HG03280 (cell line): ENCODE measurements around the gene ANGPTL8.

ENCODE experiments used
- ATAC-seq: cut with Tn5 transposase; IDR thresholded peaks from one replicate; pipeline ENCODE4 v1.9.1; 2021; ENCODE audit warnings: mild to moderate bottlenecking, moderate library complexity; ENCODE audit not compliant: unreplicated experiment

ANGPTL8 gene, protein sequence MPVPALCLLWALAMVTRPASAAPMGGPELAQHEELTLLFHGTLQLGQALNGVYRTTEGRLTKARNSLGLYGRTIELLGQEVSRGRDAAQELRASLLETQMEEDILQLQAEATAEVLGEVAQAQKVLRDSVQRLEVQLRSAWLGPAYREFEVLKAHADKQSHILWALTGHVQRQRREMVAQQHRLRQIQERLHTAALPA

DNA sequence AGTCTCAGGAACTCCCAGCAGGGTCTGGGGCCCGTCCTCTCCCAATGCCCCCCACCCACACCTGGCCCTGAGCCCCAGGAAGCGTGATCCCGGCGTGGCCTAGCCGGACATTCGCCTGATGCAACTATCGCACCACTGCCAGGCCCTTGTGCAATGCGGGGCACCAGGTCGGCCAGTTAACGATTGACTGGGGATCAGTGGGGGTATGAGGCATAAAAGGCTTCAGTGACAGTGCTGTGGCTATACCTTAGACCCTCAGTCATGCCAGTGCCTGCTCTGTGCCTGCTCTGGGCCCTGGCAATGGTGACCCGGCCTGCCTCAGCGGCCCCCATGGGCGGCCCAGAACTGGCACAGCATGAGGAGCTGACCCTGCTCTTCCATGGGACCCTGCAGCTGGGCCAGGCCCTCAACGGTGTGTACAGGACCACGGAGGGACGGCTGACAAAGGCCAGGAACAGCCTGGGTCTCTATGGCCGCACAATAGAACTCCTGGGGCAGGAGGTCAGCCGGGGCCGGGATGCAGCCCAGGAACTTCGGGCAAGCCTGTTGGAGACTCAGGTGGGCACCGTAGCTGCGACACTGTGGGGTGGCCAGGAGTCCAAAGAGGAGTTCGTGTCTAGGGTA is at the start of gene ANGPTL8:
Gene ANGPTL8, plus strand, starts transcription at position 243 of the 624 bp plus-strand sequence. Its CDS starts 19 bp downstream, at position 262.
- ATAC-seq: no peak

DNA sequence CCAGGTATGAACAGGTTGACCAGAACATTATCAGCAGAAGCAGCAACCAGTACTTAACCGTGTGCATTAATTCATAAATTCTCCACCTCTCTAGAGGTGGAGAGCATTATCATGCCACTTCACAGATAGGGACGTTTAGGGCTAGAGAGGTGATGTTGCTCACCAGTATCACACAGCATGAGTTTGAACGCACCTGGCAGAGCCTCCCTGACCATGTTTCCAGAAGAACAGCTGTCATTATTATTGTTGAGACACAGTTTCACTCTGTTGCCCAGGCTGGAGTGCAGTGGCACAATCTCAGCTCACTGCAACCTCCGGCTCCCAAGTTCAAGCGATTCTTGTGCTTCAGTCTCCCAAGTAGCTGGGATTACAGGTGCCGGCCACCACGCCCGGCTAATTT is 48.9 kb upstream of the ANGPTL8 start:
- ATAC-seq: no peak

DNA sequence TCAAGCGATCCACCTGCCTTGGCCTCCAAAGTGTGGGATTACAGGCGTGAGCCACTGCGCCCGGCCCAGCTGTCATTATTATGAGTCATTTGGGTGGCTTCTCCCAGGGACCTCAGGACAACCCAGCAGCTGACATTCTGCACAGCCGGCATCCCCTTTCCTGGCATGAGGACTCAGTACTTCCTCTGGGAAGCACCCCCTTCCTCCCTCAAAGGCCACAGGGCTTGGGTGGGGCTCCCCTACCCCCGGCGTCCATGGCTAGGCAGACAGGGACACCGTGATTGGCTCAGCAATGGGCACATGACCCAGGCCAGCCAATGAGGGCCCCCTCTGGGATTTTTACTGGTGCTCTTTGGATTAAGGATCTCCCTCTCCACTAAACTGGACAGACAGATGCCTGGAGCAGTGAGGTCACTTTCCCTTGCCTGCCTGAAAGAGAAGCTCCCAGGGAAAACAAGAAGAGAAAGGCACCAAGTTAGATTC is 48.1 kb upstream of the ANGPTL8 start:
- ATAC-seq: no peak

DNA sequence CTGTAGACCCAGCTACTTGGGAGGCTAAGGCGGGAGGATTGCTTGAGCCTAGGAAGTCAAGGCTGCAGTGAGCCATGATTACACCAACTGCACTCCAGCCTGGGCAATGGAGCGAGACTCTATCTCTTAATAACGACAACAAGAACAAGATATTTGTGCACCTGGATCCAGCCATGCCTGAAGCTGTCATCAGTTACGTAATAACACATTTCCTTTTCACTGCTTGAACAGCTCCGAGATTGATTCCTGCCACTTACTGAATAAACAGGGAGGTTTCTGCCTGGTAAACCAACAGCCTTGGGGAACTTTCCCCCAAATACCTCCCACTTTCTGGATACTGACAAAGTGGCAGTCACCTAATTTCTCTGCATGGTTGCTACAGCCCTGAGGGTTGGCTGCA is 47.5 kb upstream of the ANGPTL8 start:
- no peak for ATAC-seq

DNA sequence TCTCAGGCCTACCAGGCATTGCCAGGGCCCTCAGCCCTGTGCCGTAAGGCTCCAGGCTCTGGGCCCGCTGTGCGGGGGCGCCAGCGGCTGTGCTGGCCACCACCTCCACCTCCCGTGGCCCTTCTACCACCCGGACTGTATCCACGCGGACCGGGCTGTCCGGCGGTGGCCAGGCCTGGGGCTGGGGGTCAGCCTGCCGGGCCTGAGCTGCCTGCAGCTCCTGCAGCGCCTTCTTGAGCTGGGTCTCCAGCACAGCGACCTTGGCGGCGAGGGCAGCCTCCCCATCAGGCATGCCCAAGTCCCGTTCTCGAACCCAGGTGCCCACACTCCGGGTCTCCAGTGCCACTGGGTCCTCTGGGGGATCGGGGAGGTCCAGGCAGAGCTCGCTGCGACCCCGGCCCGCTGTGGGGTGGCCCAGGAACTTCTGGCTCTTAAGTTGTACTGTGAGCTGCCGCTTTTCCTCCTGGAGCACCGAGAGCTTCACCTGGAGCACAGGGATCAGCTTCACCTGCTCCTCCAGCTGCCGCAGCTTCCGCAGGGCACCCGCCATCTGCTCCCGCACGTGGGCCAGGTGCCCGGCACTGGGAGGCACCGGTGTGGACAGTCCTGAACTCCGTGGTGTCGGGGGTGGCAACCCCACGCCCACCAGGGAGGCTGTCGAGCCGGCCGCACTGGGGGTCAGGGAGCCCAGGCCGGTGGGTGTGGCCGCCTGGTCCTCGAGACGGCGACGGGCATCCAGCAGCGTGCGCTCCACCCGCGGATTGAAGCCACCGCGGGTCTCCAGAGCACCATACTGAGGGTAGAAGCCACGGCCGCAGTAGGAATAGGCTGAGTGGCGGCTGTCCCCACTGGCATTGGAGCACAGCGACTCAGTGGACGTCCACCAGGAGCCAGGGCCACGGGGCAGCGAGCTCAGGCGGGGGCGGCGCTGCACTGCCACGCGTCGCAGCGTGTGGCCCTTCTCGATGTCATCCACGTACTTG is 46.2 kb upstream of the ANGPTL8 start:
- ATAC-seq: no peak

DNA sequence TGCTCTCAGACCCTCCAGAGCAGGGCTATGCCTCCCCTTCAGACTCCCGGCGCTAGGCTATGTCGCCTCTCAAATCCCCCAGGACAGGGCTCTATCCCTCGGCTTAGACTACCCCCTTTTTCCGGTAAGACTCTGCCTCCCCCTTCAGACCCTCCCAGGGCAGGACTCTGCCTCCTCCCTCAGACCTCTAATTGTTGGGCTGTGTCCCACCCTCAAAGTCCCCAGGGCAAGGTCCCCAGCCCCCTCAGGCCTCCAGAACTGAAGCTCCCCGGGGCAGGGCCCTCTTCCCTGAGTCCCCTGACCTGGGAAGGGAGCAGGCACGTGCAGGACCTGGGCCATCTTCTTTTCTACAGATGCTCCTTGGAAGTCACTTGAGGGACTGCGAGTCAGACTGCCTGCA is 45.2 kb upstream of the ANGPTL8 start:
- ATAC-seq: no peak

DNA sequence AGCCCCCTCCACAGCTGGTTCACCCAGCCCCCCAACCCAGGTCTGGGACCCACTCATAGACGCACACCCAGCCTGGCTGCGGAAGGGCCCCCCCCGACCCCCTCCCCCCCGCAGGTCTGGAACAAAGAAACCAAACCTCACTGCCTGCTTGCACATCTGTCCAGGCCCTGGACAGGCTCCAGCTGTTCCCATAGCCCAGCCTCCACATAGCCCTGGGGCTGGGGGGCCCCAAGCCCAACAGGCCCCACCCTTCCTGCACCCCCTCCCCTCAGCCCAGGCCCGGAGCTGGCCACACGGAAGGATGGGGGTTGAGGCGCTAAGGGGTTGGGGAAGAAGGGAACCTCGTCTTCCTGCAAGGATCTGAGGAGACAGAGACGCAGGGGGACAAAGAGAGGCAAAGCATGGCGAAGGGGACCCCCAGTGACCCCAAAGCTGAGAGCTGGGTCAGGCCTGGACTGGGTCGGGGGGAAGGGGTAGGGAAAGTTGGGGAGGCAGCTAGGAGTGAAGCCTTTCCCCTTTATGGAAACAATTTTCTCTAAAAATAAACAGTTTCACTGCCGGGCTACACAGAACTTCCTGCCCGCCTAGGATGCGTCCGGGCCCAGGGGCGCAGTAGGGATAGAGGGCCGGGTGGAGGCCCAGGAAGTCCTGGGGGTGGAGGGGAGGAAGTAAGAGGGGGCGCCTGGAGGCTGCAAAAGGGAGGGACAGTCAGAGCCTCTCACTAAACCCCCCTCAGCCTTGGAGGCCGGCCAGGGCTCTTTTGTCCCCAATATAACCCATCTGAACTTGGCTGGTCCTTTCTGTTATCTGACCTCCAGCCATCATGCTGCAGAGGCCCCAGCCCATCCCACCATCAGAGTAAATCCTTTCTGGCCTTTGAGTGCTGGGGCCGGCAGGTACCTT is 44.5 kb upstream of the ANGPTL8 start:
- ATAC-seq: no peak

DNA sequence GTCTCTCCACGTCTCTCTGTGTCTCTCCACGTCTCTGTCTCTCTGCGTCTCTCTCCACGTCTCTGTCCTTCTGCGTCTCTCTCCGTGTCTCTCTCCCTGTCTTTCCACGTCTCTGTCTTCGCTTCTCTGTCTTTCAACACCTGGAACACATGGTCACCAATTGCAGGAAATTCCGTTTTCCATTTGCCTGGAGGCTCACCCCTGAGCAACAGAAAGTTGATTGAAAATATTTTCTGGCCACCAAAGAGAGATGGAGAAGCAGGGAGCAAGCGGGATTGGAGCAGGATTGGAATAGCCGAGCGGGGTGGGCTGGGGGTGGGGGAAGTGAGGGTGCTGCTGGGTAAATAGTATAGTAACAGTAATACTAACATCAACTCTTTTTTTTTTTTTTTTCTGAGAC is 43.7 kb upstream of the ANGPTL8 start:
- no peak for ATAC-seq

DNA sequence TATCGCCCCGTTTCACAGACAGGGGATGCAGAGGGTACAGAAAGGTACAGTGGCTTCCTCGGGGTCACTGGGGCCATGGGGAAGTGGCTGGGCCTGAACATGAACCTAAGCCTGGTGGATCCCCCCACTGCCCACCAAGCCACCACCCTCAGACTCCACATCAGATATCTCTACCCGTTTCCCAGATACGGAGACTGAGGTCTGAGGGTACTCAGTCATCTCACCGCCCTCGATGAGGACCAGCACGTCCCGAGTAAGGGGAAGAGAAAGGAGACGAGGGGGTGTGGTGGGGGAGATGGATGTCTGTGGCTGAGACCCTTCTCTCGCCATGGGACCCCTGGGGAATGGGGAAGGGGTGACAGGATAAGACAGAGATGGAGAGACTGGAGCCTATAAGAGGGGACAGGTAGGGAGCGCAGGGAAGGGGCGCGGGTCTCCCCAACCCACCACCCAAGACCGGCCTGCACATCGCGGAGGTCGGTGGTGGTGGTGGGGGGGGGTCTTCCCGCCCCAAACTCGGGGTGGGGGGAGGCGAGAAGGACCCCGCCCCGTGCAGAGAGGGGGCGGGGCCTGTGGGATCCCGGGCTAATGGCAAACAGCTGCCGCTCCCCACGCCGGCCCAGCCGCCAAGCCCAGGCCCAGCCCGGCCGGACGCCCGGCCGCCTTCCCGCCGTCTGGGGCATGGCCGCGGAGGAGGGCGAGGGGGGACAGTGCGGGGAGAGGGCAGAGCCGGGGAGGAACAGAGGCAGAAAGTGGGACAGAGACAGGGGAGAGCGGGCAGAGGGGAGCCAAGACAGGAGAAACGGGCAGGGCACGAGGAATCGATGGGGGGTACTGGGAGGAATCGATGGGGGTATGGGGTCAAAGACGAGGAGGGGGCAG is 42.8 kb upstream of the ANGPTL8 start:
- no peak for ATAC-seq

DNA sequence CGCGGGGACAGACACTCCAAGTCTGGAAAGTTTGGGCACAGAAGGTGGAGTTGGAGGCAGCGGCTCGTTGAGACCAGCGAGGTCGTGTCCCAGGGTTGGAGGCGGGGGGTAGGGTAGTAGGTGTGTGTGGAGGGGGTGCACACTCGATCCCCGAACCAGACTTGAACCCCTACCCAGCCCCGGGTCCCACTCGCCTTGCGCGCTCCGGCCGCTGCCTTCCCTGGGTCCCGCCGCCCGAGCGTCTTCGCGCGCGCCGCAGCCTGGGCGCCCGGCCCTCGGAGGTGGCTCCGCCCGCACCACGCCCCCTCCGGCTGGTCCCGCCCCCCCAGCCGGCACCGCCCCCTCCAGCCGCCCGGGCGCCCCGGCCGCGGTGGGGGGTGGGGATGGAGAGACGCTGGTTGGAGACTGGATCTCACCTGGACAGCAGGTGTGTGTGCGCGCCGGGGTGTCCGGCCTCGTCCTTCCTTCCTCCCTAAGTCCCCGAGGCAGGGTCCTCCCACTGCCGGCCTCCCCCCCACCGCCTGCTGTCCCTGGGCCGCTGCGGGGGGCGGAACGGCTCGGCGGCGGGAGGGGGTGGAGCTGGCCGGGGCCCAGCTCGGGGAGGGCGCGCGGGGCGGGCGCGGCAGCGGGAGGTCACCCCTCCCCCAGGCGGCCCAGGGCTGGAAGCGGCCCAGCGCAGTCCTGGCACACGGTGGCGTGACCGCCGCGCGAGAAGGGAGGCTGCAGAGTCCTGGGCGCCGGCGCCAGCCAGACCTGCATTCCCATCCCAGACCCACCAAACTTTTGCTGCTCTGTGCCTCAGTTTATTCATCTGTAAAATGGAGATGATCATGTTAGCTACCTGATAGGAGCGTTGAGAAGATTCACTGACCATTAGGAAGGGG is 41.9 kb upstream of the ANGPTL8 start, which contains the start of gene KANK2:
Gene KANK2, minus strand, starts transcription at position 255 of the 884 bp plus-strand sequence. CDS start 3,034 bp downstream, outside the sequence.
- peak; percentile 77 for ATAC-seq

DNA sequence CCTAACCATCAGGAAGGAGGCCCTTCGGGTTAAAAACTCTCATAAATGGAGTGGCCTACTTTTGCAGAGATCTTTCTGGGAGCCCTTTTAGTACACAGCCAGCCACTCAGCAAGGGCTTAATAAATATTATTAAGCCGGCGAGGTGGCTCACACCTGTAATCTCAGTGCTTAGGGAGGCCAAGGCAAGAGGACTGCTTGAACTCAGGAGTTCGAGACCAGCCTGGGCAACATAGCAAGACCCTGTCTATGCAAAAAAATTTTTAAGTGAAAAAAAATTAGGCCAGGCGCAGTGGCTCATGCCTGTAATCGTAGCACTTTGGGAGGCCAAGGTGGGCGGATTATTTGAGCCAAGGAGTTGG is 41.3 kb upstream of the ANGPTL8 start:
- no peak for ATAC-seq

DNA sequence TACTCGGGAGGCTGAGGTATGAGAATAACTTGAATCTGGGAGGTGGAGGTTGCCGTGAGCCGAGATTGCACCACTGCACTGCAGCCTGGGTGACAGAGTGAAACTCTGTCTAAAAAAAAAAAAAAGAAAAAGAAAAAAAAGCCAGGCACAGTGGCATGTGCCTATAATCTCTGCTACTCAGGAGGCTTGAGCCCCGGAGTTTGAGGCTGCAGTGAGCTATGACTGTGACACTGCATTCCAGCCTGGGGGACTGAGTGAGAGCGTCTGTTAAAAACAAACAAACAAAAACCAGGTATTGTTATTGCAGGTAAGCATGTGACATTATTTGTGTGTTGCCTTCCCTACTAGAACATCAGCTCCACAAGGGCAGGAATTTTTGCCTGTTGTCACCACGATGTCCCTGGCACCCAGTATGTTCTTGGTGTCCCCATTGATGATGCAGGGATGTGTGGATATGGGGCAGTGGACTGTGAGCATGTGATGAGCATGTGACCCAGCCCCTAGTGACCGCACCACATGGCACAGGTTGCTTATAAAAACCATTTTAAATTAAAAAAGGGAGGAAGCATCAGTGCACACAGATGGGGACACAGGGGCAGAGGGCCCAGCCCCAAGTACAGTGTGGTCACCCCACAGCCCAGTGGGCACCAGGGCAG is 40.5 kb upstream of the ANGPTL8 start:
- no peak for ATAC-seq

DNA sequence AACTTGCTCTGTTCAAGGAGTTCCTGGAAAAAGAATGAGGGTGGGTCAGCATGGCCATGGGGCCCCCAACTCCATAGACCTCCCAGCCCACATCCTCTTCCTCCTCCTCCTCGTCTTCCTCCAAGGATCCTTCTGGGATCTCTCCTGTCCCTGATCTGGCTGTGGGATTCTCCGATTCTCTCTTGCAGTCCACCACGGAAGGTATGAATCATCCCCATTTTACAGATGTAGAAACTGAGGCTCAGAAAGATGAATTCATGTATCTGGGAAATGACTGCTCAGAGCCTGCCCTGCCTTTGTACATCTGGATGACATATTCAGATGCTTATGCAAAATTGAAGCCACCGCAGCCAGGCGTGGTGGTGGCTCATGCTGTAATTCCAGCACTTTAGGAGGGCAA is 39.9 kb upstream of the ANGPTL8 start:
- no peak for ATAC-seq

DNA sequence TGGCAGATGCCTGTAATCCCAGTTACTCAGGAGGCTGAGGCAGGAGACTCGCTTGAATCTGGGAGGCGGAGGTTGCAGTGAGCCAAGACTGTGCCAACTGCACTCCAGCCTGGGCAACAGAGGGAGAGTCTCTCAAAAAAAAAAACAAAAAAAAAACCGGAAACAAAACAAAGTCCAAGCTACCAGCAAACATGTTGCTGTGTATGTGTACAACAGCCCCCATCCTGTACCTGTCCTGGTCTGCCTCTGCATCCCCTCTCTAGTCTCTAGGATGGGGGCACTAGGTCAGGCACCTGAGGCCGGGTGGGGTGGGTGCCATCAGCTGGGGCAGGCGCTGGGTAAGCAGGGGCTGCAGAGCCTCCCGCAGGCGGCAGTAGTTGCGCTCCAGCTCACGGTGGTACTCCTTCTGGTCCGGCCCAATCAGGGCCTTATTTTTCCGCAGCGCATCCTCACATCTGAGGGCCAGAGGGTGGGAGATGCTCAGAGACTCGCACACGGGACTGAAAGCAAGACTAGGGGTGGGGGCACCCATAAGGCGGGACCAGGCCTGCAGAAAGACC is 39.3 kb upstream of the ANGPTL8 start:
- no peak for ATAC-seq

DNA sequence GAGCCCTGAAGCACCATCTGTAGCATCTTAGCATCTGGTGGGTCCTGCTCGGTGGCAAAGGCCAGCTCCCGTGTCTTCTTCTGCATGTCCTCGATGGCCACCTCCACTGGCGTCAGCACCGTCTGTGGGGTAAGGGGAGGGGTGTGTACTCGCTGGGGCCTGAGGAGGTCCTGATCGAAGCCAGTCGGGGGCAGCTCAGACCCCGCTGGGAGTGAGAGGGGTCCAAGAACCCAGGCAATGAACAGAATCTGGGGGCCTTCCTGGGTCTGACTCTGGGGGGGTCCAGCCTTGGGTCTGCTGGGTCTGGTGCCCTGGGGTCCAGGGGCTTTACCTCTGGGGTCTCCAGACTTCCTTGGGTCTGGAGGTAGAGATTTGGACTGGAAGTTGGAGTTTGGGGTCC is 38.5 kb upstream of the ANGPTL8 start:
- ATAC-seq: no peak

DNA sequence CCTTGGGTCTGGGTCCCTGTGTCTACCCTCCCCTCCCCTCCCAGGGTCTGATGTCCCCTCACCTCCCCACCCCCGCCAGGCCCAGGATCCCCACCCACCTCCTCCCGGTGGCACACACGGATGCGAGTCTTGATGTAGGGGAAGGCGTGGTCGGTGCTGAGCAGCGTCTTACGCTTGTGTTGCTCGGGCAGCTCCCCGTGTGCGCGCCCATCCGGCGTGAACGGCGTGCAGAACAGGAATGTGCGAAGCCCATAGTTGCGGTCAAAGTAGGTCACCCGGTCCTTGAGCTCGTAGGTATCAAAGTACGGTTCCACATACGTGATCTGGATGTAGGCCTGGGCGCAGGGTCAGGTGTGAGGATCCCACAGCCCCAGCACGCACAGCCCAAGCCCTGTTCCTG is 37.6 kb upstream of the ANGPTL8 start:
- ATAC-seq: no peak

DNA sequence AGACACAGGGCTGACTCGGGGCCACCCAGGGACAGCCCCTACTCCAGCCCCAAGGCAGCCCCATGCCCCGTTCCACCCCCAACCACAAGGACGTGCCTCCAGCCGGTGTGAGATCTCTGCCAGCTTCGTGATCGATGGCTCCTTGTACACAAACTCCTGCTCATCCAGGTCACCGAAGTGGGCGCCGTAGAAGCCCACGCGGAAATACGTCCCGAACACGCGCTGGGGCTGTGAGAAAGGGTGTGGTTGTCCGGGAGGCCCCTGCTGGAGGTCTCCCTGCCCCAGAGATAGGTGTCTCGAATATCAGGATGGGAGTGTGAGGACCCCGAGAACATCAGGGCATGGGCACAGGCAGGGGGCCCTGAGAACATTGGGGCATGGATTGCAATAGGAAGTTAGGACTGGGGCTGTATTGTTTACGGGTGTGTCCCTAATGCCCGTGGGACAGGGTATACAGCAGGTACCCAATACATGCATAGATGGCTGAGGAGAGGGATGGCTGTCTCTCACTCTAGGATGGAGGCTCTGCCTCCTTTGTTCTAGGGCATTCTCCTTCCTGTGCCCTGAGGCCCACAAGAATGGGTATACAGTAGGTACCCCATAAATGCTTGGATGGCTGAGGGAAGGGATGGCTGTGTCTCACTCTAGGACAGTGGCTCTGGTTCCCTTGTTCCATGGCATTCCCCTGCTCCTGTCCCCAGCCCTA is 36.8 kb upstream of the ANGPTL8 start:
- no peak for ATAC-seq
